HG03342 (cell line): ENCODE results near the gene LPAR6.

Experiments
- ATAC-seq: cut with Tn5 transposase; IDR thresholded peaks from one replicate; pipeline ENCODE4 v1.9.1; 2021; ENCODE audit warnings: mild to moderate bottlenecking, moderate library complexity; ENCODE audit not compliant: unreplicated experiment

Gene LPAR6

GRCh38 chr13:48377857-48378256 lies 35.1 kb downstream of the LPAR6 start:
- no peak for ATAC-seq

DNA sequence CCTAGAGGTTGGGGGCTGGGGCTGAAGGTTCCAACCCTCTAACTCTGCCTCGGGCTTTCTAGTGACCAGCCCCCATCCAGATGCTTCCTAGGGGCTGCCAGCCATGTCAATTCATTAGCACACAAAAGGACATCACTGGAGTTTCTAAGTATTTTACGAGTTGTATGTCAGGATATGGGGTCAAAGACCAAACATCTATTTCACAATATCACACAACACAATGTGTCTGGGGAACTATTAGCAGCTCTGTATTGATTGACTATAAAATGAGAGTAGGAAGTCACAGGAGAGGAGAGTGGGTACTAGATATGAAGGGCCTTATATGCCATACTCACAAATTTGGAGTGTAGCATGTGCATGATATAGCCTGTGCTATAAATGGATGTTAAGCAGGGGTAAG lies 42.1 kb downstream of the LPAR6 start:
- no peak for ATAC-seq

DNA sequence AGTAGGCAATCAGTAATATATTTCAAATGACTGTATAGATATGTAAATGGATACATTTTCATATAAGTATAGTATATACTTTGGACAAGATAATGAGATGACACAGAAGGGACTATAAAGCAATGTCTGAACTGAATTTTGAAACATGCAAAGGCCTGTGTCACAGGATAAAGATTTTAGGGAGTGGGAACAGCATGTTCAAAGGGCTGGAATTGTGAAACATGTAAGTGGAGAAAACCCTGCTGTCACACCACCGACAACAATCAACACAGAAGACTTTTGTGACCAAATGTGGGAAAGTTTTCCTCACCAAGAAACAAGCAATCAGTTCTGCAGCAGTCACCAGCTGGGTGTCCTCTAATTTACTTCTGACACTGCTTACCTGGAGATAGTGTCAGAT lies 42.9 kb downstream of the LPAR6 start:
- no peak for ATAC-seq
